Heart left ventricle (tissue), 13 donors: ENCODE measurements around the gene IFIT3.

Experiments used
- POLR2A ChIP-seq, 2 donors: fragments of 450-650 bp; IDR thresholded peaks; one replicate each; pipeline ENCODE4 v1.6.1; 2017; ENCODE audit warnings: antibody characterized with exemption in 2 of 2, mild to moderate bottlenecking in 2 of 2, moderate library complexity in 2 of 2
- TF ChIP-seq, protein P1 (sequence below), 12 donors: fragments of 200-600 bp; sonication (generic) in 4 of 12; IDR thresholded peaks; one replicate each; pipeline versions ENCODE4 v1.5.0 to v1.8.0; 2018 to 2022; ENCODE audit warnings: antibody characterized with exemption in 12 of 12, mild to moderate bottlenecking in 5 of 12
- donor health status: ischemic (EF 13 %, LVEDD 7.1; RV severe dilation, severe dysfunction).
- donor health status: DM: no; HTN: yes; CAD: no.
- donor health status: DM: no; HTN: no; CAD: no.
- donor health status: ischemic (EF 25% LVEDD 6.9; RV normal size, moderate dysfunction).
- donor health status: ischemic (EF 25% LVEDD 5.7; RV mildly dilated, moderate dysfunction).
- donor health status: ischemic (EF 35%, LVEDD 5.7; RV mildly dilated, moderate dysfunction).
- donor health status: nonischemic (EF 11% LVEDD 7.7; RV severe dilation, severe dysfunction).
- donor health status: DM: yes; HTN: yes; CAD: no.
- donor health status: PGD.
- donor health status: ischemic (EF 29% LVEDD 5.4; RV normal size, mild dysfunction).
- donor health status: nonischemic (EF 23%, LVEDD 6.1; RV moderate dilation, normal function).

DNA sequence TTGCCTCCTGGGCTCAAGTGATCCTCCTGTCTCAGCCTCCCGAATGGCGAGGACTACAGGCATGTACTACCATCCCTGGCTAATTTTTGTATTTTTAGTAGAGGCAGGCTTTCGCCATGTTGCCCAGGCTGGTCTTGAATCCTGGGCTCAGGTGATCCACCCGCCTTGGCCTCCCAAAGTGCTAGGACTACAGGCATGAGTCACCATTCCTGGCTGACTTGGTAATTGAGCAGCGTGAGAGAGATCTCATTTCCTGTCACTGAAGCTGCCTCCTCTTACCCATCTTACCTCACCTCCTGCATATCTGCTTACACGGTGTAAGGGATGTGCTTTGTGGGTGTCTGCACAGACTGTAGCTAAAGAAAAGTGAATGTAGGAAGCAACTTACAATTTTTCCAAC is 9.7 kb downstream of the IFIT3 start:
- TF ChIP-seq, protein P1, sequence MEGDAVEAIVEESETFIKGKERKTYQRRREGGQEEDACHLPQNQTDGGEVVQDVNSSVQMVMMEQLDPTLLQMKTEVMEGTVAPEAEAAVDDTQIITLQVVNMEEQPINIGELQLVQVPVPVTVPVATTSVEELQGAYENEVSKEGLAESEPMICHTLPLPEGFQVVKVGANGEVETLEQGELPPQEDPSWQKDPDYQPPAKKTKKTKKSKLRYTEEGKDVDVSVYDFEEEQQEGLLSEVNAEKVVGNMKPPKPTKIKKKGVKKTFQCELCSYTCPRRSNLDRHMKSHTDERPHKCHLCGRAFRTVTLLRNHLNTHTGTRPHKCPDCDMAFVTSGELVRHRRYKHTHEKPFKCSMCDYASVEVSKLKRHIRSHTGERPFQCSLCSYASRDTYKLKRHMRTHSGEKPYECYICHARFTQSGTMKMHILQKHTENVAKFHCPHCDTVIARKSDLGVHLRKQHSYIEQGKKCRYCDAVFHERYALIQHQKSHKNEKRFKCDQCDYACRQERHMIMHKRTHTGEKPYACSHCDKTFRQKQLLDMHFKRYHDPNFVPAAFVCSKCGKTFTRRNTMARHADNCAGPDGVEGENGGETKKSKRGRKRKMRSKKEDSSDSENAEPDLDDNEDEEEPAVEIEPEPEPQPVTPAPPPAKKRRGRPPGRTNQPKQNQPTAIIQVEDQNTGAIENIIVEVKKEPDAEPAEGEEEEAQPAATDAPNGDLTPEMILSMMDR (IDR thresholded peaks at IDR 0.05), result no peak
- TF ChIP-seq POLR2A (IDR thresholded peaks at IDR 0.05), result no peak
